Measurements from ENCODE around the gene SLC39A7. TPM values are rescaled to one million over a fixed set of nuclear protein-coding genes. Genes with fewer than 3 reads are reported as not detected.

SLC39A7 gene
- total RNA-seq, 4 donors from 2014 or later = 90.8 to 191 (median 153) TPM

DNA sequence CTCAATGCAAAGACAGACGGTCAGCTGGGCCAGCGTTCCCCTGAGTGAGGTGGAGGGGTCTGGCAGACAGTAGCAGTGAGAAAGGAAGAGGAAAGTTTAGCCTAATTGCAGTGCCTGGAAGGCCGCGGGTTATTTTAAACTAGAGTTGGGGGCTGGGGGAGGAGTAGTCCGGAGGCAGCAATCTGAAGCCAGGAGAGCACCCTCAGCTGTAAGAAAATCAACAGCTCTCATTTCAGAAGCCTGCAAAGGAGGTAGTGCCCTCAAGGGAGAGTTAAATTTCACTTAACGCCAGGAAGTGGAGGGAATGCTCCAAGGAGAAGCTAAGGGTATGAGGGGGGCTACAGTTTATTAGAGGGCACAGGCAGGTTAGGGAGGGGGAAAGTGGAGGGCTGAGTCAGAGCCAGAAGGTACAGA lies 34.6 kb downstream of the SLC39A7 start:
- 12 to 15% methylated on average over 6 of the region's 6 CpGs for WGBS, 2 donors
- H3K4me1 ChIP-seq = no peaks in the 10 kb centered on the region
- no peak overlapping the region for H3K27ac ChIP-seq
- no peaks in the 10 kb centered on the region for H3K9me3 ChIP-seq
- TF ChIP-seq POLR2A (IDR thresholded peaks at IDR 0.05) = no peak
- TF ChIP-seq CTCF (IDR thresholded peaks at IDR 0.05) = no peak
- H3K27me3 ChIP-seq = no peaks in the 10 kb centered on the region
- no peaks in the 10 kb centered on the region for H3K36me3 ChIP-seq
- intact Hi-C loops (cut with DNase I) = no loop called here
- H3K4me3 ChIP-seq (replicated peaks in 1 of 3) = no peak overlapping the region
- no peak for DNase-seq

DNA sequence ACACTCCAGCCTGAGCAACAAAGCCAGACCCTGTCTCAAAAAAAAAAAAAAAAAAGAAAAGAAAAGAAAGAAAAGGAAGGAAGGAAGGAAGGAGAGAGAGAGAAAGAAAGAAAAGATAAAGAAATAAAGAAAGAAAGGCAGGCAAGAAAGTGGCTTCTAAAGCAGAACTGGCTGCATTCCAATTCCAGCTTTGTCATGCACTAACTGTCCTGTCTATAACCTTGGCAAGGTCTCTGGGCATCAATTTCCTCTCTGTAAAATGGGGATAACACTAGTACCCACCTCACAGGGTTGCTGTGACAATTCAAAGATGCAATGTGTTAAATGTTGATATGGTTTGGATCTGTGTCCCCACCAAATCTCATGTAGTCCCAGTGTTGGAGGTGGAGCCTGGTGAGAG lies 35.7 kb downstream of the SLC39A7 start:
- intact Hi-C loops (cut with DNase I) = no loop called here
- no peaks in the 10 kb centered on the region for H3K27me3 ChIP-seq
- no peak overlapping the region for H3K4me3 ChIP-seq (replicated peaks in 1 of 3)
- no peaks in the 10 kb centered on the region for H3K9me3 ChIP-seq
- no peaks in the 10 kb centered on the region for H3K36me3 ChIP-seq
- TF ChIP-seq CTCF (IDR thresholded peaks at IDR 0.05) (no peak), POLR2A (IDR thresholded peaks at IDR 0.05) (no peak)
- no peak overlapping the region for H3K27ac ChIP-seq
- H3K4me1 ChIP-seq = no peaks in the 10 kb centered on the region
- DNase-seq = no peak

- 92 to 93% methylated on average over 6 of the region's 6 CpGs for WGBS, 2 donors
- no peaks in the 10 kb centered on the region for H3K36me3 ChIP-seq
- H3K4me1 ChIP-seq = no peaks in the 10 kb centered on the region
- TF ChIP-seq POLR2A (IDR thresholded peaks at IDR 0.05) = no peak
- TF ChIP-seq CTCF (IDR thresholded peaks at IDR 0.05) = no peak
- intact Hi-C loops (cut with DNase I) = no loop called here
- H3K9me3 ChIP-seq = no peaks in the 10 kb centered on the region
- no peak overlapping the region for H3K27ac ChIP-seq
- no peak overlapping the region for H3K4me3 ChIP-seq (replicated peaks in 1 of 3)
- no peaks in the 10 kb centered on the region for H3K27me3 ChIP-seq
- DNase-seq = no peak
These were observed 36.2 kb downstream of the SLC39A7 start for GRCh38 chr6:33236852-33237251.

- no peaks in the 10 kb centered on the region for H3K4me1 ChIP-seq
- 63 to 89% methylated on average over 2 of the region's 2 CpGs for WGBS, 2 donors
- H3K27me3 ChIP-seq = no peaks in the 10 kb centered on the region
- no peak for DNase-seq
- H3K4me3 ChIP-seq (replicated peaks in 1 of 3) = no peak overlapping the region
- H3K27ac ChIP-seq = no peak overlapping the region
- intact Hi-C loops (cut with DNase I) = no loop called here
- H3K36me3 ChIP-seq = no peaks in the 10 kb centered on the region
- TF ChIP-seq POLR2A (IDR thresholded peaks at IDR 0.05) = no peak
- no peak for TF ChIP-seq CTCF (IDR thresholded peaks at IDR 0.05)
- no peaks in the 10 kb centered on the region for H3K9me3 ChIP-seq
These were observed 37.1 kb downstream of the SLC39A7 start for GRCh38 chr6:33237741-33238140.

DNA sequence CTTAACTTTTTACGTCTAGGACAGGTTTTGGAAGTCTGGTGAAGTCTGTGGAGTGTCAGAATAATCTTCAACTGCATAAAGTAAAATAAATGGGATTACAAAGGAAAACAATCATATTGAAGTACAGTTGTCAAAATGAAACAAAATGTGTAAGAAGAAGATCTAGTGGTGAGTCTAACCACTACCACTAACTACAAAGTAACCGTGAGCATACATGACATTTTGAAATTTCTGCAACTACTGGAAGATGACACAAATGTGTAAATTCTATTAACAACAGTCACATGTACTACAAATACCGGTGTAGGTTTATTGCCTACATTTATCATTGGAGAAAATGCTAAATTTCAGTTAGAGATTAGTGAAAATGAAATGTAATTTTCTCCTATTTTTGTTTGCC lies 41.3 kb downstream of the SLC39A7 start:
- H3K27ac ChIP-seq = no peak overlapping the region
- no peaks in the 10 kb centered on the region for H3K4me1 ChIP-seq
- no peaks in the 10 kb centered on the region for H3K27me3 ChIP-seq
- WGBS, 2 donors = 70 to 79% methylated on average over 3 of the region's 3 CpGs
- TF ChIP-seq CTCF (IDR thresholded peaks at IDR 0.05) = no peak
- no peak for TF ChIP-seq POLR2A (IDR thresholded peaks at IDR 0.05)
- no peak overlapping the region for H3K4me3 ChIP-seq (replicated peaks in 1 of 3)
- DNase-seq = no peak
- no peaks in the 10 kb centered on the region for H3K36me3 ChIP-seq
- intact Hi-C loops (cut with DNase I) = loop anchor here (10.0 kb wide), 1 partner anchor 227 kb away; no protein-coding TSS in a partner anchor
- no peaks in the 10 kb centered on the region for H3K9me3 ChIP-seq

Data from thyroid gland (tissue), 4 donors.